Stimulated activated naive B cell treated with anti-CD40 and anti-IgM and Interleukin-4, amounts not matched to agents 10 μg/mL and 1 μg/mL and 100 μg/mL, for 72 hours (primary cell): ENCODE measurements around the gene TMEM267.
"Not testable (repeated sequence)": the region's sequence is repeated elsewhere in the genome, so short reads cannot be mapped to it uniquely, and the experiment has no call there.

ENCODE experiments used
- ATAC-seq, 2 donors: fragments of 150-1000 bp; cut with Tn5 transposase; replicated peaks; 2 replicates each; pipeline ENCODE4 v1.10.0; 2021; ENCODE audit warnings: moderate library complexity in 1 of 2
- DNase-seq: peaks from one replicate; pipeline ENCODE4 v3.0.0; 2021
- H3K27ac Mint-ChIP-seq: one replicate; pipeline ENCODE4 v1.8.0; 2022; ENCODE audit warnings: mild to moderate bottlenecking, mixed read lengths
- H3K27me3 Mint-ChIP-seq, 2 donors: one replicate each; pipeline ENCODE4 v1.8.0; 2022; ENCODE audit warnings: mixed read lengths in 2 of 2
- H3K36me3 Mint-ChIP-seq, 2 donors: one replicate each; pipeline ENCODE4 v1.8.0; 2022; ENCODE audit warnings: mixed read lengths in 2 of 2, mild to moderate bottlenecking in 1 of 2
- H3K4me1 Mint-ChIP-seq, 2 donors: one replicate each; pipeline ENCODE4 v1.8.0; 2022; ENCODE audit warnings: mixed read lengths in 2 of 2, mild to moderate bottlenecking in 1 of 2
- H3K4me3 Mint-ChIP-seq, 2 donors: one replicate each; pipeline ENCODE4 v1.8.0; 2022; ENCODE audit warnings: mild to moderate bottlenecking in 2 of 2, mixed read lengths in 2 of 2, moderate library complexity in 1 of 2
- H3K9me3 Mint-ChIP-seq, 2 donors: one replicate each; pipeline ENCODE4 v1.8.0; 2022; ENCODE audit warnings: mixed read lengths in 2 of 2, mild to moderate bottlenecking in 1 of 2

TMEM267 gene

GRCh38 chr5:43427306-43427705, 56.4 kb downstream of the TMEM267 start:
- Mint-ChIP-seq H3K27me3 (no peaks in the 10 kb centered on the region), H3K4me3 (no peak overlapping the region), H3K4me1 (no peaks in the 10 kb centered on the region), H3K9me3 (no peaks in the 10 kb centered on the region), H3K36me3 (no peaks in the 10 kb centered on the region), H3K27ac (no peak overlapping the region)
- DNase-seq (no peak), ATAC-seq (no peak)

DNA sequence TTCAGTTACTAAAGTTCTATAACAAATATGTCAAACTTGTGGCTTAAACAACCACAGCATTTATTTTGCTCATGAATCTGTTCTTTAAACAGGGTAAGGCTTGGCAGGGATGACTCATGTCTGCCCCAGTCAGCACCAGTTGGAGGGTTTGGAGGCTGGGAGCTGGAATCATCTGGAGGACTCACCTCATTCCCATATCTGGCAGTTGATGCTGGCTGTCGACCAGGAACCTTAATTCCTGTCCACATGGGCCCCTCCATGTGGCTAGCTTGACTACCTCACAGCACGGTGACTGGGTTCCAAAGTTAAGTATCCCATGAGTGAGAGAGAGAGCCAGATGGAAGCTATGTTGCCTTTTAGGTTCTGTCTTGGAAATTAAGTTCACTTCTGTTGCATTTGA, 57.7 kb downstream of the TMEM267 start:
- Mint-ChIP-seq H3K9me3 (no peaks in the 10 kb centered on the region), H3K36me3 (no peaks in the 10 kb centered on the region), H3K27me3 (no peaks in the 10 kb centered on the region), H3K4me1 (no peaks in the 10 kb centered on the region), H3K27ac (no peak overlapping the region), H3K4me3 (no peak overlapping the region)
- no peak for ATAC-seq
- DNase-seq, result no peak

- not testable (repeated sequence) for H3K36me3 Mint-ChIP-seq, H3K27me3 Mint-ChIP-seq, H3K27ac Mint-ChIP-seq, H3K4me3 Mint-ChIP-seq, DNase-seq, H3K9me3 Mint-ChIP-seq, ATAC-seq, H3K4me1 Mint-ChIP-seq
Measured at GRCh38 chr5:43423086-43423485, 60.6 kb downstream of the TMEM267 start.

DNA sequence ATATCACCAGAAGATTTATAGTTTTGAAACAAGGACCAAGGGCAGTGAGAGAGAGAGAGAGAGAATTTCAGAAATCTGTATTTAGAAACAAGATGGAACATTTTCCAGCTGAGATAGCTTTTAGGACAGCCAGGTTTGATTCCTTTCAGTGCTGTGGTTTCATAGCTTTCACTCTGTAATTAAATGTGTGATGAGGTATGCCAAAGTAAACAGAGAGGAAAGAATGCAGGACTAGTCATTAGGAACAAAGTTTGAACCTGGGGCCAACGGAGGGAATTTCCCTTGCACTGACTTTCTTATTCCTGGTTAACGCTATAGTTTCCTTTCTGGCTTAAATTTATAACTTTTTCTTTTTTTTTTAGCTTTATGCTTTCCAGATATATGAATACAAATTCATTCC, 61.5 kb downstream of the TMEM267 start:
- Mint-ChIP-seq H3K36me3 (no peaks in the 10 kb centered on the region), H3K4me1 (no peaks in the 10 kb centered on the region), H3K27ac (no peak overlapping the region), H3K4me3 (no peak overlapping the region), H3K9me3 (no peaks in the 10 kb centered on the region), H3K27me3 (no peaks in the 10 kb centered on the region)
- DNase-seq (no peak), ATAC-seq (no peak)

- DNase-seq (no peak), ATAC-seq (no peak)
- H3K36me3 Mint-ChIP-seq, result no peaks in the 10 kb centered on the region
- no peaks in the 10 kb centered on the region for H3K27me3 Mint-ChIP-seq
- H3K9me3 Mint-ChIP-seq, result no peaks in the 10 kb centered on the region
- H3K4me3 Mint-ChIP-seq, result no peak overlapping the region
- H3K4me1 Mint-ChIP-seq, result no peaks in the 10 kb centered on the region
- H3K27ac Mint-ChIP-seq, result no peak overlapping the region
Measured at GRCh38 chr5:43421450-43422133, 62.1 kb downstream of the TMEM267 start.

DNA sequence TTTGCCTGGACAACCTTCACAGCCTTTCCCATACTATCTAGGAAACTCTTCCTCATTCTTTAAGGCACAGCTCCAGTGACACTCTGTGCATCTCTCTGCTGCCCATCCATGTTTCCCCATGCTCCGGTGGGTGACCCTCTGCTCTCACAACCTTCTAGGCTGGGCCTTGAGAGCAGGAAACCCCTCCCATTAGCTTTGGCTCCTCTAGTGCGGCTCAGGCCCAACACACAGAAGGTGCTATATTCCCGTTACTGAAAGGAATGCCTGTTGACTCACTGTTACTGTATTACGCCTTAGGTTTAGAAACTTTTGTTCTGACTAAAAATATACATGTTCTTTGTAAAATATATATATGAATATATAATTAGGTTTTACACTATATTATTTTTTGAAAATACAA, 63.4 kb downstream of the TMEM267 start:
- H3K9me3 Mint-ChIP-seq, result no peaks in the 10 kb centered on the region
- no peak overlapping the region for H3K27ac Mint-ChIP-seq
- H3K27me3 Mint-ChIP-seq, result no peaks in the 10 kb centered on the region
- ATAC-seq (no peak), DNase-seq (no peak)
- no peaks in the 10 kb centered on the region for H3K36me3 Mint-ChIP-seq
- no peaks in the 10 kb centered on the region for H3K4me1 Mint-ChIP-seq
- H3K4me3 Mint-ChIP-seq, result no peak overlapping the region

- DNase-seq (no peak), ATAC-seq (no peak)
- H3K9me3 Mint-ChIP-seq, result no peaks in the 10 kb centered on the region
- no peak overlapping the region for H3K4me3 Mint-ChIP-seq
- H3K36me3 Mint-ChIP-seq, result no peaks in the 10 kb centered on the region
- no peaks in the 10 kb centered on the region for H3K4me1 Mint-ChIP-seq
- H3K27ac Mint-ChIP-seq, result no peak overlapping the region
- no peaks in the 10 kb centered on the region for H3K27me3 Mint-ChIP-seq
Measured at GRCh38 chr5:43418561-43418960, 65.1 kb downstream of the TMEM267 start.

GRCh38 chr5:43416803-43417394, 66.8 kb downstream of the TMEM267 start:
- Mint-ChIP-seq H3K36me3 (no peaks in the 10 kb centered on the region), H3K9me3 (no peaks in the 10 kb centered on the region), H3K4me3 (no peak overlapping the region), H3K27me3 (no peaks in the 10 kb centered on the region), H3K27ac (peak overlapping the region; percentile 47), H3K4me1 (no peaks in the 10 kb centered on the region)
- DNase-seq (no peak), ATAC-seq (no peak)

DNA sequence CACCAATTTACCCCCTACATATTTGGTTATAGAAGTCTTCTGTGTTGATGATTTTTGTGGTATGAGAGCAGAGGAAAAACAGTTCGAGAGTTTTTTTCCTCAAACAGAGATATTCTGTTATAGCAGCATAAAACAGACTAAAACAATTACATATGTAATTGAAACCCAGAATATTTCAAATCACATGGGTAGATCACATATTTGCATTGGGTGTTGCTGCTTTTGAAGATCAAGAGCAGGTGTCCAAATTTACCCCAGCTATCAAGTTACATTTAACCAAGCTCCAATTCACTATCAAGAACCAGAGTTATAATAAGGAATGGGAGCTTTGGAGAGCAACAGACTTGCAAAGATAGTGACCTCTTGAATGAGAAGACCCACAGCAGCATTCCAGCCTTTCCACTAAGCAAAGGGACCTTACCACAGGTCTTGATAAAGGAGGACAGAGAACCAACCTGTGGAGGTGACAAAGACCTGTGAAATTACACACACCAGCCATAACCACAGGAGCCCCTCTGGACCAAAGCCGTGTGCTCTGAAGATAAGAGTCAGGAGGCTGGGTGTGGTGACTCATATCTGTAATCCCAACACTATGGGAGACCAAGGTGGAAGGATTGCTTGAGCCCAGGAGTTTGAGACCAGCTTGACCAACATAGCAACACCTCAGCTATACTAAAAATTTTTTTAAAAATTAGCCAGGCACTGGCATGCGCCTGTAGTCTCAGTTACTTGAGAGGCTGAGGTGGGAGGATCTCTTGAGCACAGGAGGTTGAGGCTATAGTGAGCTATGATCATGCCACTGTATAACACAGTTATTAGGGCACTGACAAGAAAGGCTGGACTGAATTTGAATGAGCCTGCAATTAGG, 67.5 kb downstream of the TMEM267 start:
- no peaks in the 10 kb centered on the region for H3K27me3 Mint-ChIP-seq
- H3K27ac Mint-ChIP-seq, result no peak overlapping the region
- H3K4me1 Mint-ChIP-seq, result no peaks in the 10 kb centered on the region
- no peak overlapping the region for H3K4me3 Mint-ChIP-seq
- H3K36me3 Mint-ChIP-seq, result no peaks in the 10 kb centered on the region
- ATAC-seq (no peak), DNase-seq (no peak)
- no peaks in the 10 kb centered on the region for H3K9me3 Mint-ChIP-seq

DNA sequence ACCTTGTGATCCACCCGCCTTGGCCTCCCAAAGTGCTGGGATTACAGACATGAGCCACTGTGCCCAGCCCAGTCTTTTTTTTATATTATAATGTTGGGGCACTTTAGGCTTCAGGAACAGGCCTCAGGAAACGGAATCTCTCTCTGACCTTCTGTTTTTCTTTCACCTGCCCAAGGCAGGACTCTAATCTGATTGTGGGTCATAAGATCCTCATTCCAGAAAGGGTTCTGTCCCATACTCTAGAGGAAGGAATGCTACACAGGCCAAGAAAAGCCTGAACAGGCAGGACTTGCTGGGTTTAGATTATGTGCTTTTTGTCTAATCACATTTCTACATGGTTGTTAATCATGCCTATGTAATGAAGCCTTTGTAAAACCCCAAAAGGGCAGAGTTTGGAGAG, 69.7 kb downstream of the TMEM267 start:
- DNase-seq (no peak), ATAC-seq (no peak)
- Mint-ChIP-seq H3K36me3 (no peaks in the 10 kb centered on the region), H3K27ac (no peak overlapping the region), H3K4me3 (no peak overlapping the region), H3K4me1 (no peaks in the 10 kb centered on the region), H3K27me3 (no peaks in the 10 kb centered on the region), H3K9me3 (no peaks in the 10 kb centered on the region)

GRCh38 chr5:43412644-43413043, 71.0 kb downstream of the TMEM267 start:
- no peaks in the 10 kb centered on the region for H3K27me3 Mint-ChIP-seq
- no peaks in the 10 kb centered on the region for H3K4me1 Mint-ChIP-seq
- no peak overlapping the region for H3K4me3 Mint-ChIP-seq
- H3K9me3 Mint-ChIP-seq, result no peaks in the 10 kb centered on the region
- DNase-seq (no peak), ATAC-seq (no peak)
- no peaks in the 10 kb centered on the region for H3K36me3 Mint-ChIP-seq
- no peak overlapping the region for H3K27ac Mint-ChIP-seq

GRCh38 chr5:43412156-43412555, 71.5 kb downstream of the TMEM267 start, which contains the start of gene CCL28:
CCL28 (minus strand) TSS chr5:43412391; CDS start chr5:43412316, 75 bp downstream.
- DNase-seq, result no peak
- Mint-ChIP-seq H3K36me3 (no peaks in the 10 kb centered on the region), H3K27me3 (no peaks in the 10 kb centered on the region), H3K4me3 (no peak within 1 kb of the TSS), H3K9me3 (no peaks in the 10 kb centered on the region), H3K4me1 (no peaks in the 10 kb centered on the region), H3K27ac (no peak within 1 kb of the TSS)
- ATAC-seq, result no peak

- ATAC-seq, result no peak
- no peak for DNase-seq
- Mint-ChIP-seq H3K4me3 (no peak overlapping the region), H3K4me1 (no peaks in the 10 kb centered on the region), H3K27me3 (no peaks in the 10 kb centered on the region), H3K36me3 (no peaks in the 10 kb centered on the region), H3K9me3 (peaks cover 0 to 5% of the 10 kb centered on the region in 2 donors), H3K27ac (no peak overlapping the region)
Measured at GRCh38 chr5:43411495-43411894, 72.2 kb downstream of the TMEM267 start.

GRCh38 chr5:43410414-43410813, 73.3 kb downstream of the TMEM267 start:
- DNase-seq (no peak), ATAC-seq (no peak)
- H3K9me3 Mint-ChIP-seq, result peaks cover 0 to 7% of the 10 kb centered on the region in 2 donors
- H3K4me3 Mint-ChIP-seq, result no peak overlapping the region
- H3K27ac Mint-ChIP-seq, result no peak overlapping the region
- H3K27me3 Mint-ChIP-seq, result no peaks in the 10 kb centered on the region
- H3K36me3 Mint-ChIP-seq, result no peaks in the 10 kb centered on the region
- H3K4me1 Mint-ChIP-seq, result no peaks in the 10 kb centered on the region

DNA sequence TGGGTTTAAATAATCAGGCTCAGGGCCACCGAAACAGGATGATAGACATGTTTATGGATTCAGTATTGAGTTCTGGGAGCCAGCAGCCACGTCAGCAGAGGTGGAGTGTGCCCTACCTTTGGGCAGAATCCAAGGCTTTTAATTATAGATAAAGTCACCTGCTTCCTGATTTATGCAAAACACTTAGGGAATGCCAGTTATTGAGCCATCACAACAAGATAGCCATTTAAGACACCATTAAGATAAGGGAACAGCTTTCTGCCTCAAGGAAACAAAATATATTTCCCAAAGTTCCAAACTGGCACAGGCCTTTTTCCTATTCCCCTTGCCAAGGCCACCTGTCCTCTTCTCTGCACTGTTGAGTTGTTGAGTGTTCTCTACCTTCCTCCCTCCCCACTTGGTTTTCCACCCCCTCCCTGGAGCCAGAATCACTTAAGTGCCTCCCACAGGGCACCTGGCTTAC, 73.8 kb downstream of the TMEM267 start:
- Mint-ChIP-seq H3K9me3 (peaks cover 0 to 9% of the 10 kb centered on the region in 2 donors), H3K4me1 (no peaks in the 10 kb centered on the region), H3K4me3 (no peak overlapping the region), H3K36me3 (no peaks in the 10 kb centered on the region), H3K27me3 (no peaks in the 10 kb centered on the region), H3K27ac (no peak overlapping the region)
- no peak for ATAC-seq
- DNase-seq, result no peak
